GM19438 (cell line): ENCODE data around the gene AIM2.
A peak's percentile ranks its signal among the peaks of the same experiment; 100 is the strongest.

ENCODE experiments used
- ATAC-seq: cut with Tn5 transposase; IDR thresholded peaks from one replicate; pipeline ENCODE4 v1.9.1; 2021; ENCODE audit warnings: low read depth; ENCODE audit not compliant: unreplicated experiment

Gene AIM2

GRCh38 chr1:159025043-159025442 lies 51.5 kb downstream of the AIM2 start:
- ATAC-seq = no peak

GRCh38 chr1:159023723-159024122 lies 52.8 kb downstream of the AIM2 start:
- ATAC-seq = no peak

- ATAC-seq = peak; percentile 84
Observed at GRCh38 chr1:159015440-159015909, 61.1 kb downstream of the AIM2 start.

GRCh38 chr1:159014851-159015250 lies 61.7 kb downstream of the AIM2 start:
- no peak for ATAC-seq

- ATAC-seq = no peak
Observed at GRCh38 chr1:159014003-159014571, 62.5 kb downstream of the AIM2 start.

GRCh38 chr1:159012495-159012894 lies 64.1 kb downstream of the AIM2 start:
- ATAC-seq = peak; percentile 37
